DOHH2 (cell line): ENCODE data around the gene TSHZ1.

Experiments used
- CTCF ChIP-seq: fragments of 200-600 bp; sonication (generic); IDR thresholded peaks from one replicate; pipeline ENCODE4 v1.5.1; 2014; ENCODE audit warnings: antibody characterized with exemption, mild to moderate bottlenecking, low read depth, low read length; ENCODE audit not compliant: poor library complexity, severe bottlenecking
- EZH2phosphoT487 ChIP-seq: fragments of 200-600 bp; sonication (generic); IDR thresholded peaks from 2 replicates; pipeline ENCODE4 v1.6.1; 2017; ENCODE audit warnings: borderline replicate concordance, mild to moderate bottlenecking, antibody characterized with exemption, low read length, moderate library complexity, mixed read lengths

GRCh38 chr18:75287700-75288099 lies 77.1 kb downstream of the TSHZ1 start:
- TF ChIP-seq CTCF (no peak), EZH2phosphoT487 (no peak)
